ENCODE measurements around the gene TSPYL1.

TSPYL1 gene

DNA sequence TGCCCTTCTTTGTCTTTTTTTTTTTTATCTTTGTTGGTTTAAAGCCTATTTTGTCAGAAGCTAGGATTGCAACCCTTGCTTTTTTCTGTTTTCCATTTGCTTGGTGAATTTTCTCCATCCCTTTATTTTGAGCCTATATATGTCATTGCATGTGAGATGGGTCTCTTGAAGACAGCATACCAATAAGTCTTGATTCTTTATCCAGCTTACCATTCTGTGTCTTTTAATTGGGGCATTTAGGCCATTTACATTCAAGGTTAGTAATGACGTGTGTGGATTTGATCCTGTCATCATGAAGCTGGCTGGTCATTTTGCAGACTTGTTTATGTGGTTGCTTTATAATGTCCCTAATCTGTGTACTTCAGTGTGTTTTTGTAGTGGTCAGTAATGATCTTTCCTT, 16.4 kb downstream of the TSPYL1 start:
- no peak for DNase-seq (ENCODE audit: low spot score)

- DNase-seq (ENCODE audit: low spot score), result peak; percentile 20
These were observed 21.2 kb downstream of the TSPYL1 start for GRCh38 chr6:116258520-116258919.

DNA sequence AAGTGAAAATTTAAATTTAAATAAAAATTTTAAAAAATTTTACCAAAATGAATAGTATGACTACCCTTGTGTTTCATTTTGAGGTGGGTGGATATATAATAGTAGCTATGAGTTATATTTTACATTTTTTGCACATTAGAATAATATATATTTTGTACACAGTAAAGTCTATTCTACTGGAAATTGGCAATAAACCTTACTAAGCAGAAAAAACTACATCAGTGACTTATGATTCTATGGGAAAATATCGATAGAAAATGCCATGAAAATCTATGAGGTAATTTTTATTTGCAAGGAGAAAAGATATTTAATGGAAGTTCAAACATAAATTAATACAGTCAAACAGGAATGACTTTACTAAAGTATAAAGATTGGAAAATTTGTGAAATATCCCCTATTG, 23.0 kb downstream of the TSPYL1 start:
- no peak for DNase-seq (ENCODE audit: low spot score)

DNA sequence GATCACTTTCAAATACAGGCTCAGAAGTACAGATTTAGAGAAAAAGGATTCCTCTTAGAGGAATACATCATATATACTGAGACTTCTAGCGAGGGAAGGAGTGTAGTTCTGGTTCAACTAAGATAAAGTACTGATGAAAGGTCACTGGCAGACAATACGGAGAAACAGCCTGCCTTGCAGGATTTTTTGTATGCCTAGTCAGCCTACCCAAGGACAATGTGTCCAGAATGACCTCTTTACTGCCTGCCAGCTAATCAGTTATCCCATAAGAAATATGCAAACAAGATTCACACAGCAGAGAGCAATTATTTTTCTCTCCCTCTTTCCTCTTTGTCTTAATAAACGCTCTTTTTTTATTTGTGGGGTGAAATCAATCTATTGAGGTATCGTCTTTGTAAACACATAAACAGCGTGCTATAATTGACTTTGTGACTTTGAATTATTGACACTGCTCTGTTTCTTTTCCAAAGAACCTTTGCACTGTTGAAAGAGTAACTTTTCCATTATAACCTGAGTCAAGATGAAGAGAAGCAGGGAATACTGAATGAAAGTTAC, 24.4 kb downstream of the TSPYL1 start:
- DNase-seq (ENCODE audit: low spot score), result no peak

- no peak for DNase-seq (ENCODE audit: low spot score)
These were observed 25.3 kb downstream of the TSPYL1 start for GRCh38 chr6:116254297-116255056.

DNA sequence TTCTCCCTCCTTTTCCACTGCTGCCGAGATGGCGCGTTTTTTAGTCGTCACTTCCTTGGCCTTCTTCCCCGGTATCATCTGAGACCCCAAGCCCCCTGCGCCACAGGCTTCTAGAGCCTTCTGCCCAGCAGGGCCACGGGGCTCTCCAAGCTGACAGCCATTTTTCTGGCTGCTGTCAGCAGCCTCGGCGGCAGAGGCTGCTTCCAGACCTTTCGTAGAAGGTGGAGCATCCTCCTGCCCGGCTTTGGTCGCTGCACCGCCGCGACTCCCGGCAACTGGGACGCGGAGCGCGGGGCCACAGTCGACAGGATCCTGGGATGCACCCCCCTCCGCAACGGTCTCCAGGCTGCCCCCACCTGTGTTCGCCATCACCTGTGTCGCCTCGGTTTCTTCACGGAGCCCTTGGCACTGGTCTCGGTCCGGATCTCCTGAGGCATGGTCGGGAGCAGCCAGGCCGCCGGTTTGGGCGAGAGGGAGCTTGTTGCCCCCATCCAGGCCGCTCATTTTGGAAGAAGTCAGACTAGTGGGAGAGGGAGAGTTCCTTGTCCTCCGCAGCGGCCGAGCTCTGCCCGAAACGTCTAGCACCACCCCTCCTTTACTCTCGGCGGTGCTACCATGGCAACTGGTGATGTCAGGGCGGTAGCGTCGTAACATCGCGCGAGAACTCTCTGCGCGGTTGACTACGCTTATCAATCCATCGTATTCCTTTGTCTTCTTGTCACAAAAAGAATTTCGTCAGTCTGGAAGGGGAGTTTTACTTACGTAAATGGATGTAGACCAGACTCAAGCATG, 26.0 kb downstream of the TSPYL1 start, which contains the start of gene TSPYL4:
TSPYL4 (minus strand) TSS at position 571 of the 792 bp plus-strand sequence; CDS start at position 504, 67 bp downstream.
- peak; percentile 98 for DNase-seq (ENCODE audit: low spot score)

DNA sequence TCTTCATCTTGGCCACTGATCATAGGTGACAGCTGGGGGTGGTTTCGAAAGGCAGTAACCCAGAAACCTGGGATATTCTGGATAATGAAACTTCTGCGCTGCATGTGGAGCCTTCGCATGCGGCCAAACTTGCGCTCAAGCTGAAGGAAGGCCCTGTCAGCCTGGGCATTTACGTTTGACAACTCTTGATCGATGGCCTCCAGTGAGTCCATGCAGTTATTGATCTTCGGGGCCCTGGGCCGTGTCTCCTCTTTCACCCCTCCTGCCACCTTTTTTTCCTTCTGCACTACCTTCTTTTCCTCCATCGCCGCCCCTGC, 26.6 kb downstream of the TSPYL1 start:
- no peak for DNase-seq (ENCODE audit: low spot score)

- DNase-seq (ENCODE audit: low spot score), result peak; percentile 40
These were observed 28.0 kb downstream of the TSPYL1 start for GRCh38 chr6:116251568-116252384.

GRCh38 chr6:116248577-116248976, 31.2 kb downstream of the TSPYL1 start:
- peak; percentile 28 for DNase-seq (ENCODE audit: low spot score)

DNA sequence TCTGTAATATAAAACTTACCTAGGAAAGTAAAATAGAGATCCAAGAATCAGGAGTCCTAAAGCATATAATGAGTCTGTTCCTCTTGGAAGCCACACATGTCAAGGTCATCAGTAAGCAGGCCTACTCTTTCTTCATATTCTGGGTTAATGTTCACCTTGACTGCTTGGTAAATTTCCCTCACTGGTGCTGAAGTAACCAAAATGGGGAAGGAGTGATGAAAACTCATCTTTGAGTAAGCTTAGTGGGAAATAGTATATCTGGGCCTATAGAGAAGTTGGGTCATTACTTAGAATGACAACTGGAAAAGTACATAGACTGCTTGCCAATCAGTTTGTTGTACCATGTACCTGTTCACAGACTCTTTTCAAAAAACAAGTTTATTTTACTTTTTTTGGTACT, 32.4 kb downstream of the TSPYL1 start:
- DNase-seq (ENCODE audit: low spot score), result no peak

DNA sequence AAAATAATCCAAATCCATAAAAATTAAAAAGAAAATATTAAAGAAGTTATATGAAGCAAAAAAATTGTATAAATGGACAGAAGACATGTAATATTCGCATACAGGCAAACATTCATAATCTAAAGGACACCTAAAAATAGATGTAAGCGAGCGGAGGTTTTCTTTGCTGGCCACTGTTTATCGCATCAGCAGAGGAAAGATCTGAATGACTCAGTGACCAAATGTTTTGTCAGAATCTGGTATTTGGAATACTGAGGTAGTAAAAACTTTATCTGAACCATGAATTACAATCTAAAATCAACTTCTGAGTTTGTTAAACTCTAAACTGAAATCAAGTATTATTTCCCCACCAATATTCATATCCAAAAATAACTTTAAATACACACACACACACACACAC, 33.6 kb downstream of the TSPYL1 start:
- no peak for DNase-seq (ENCODE audit: low spot score)

- DNase-seq (ENCODE audit: low spot score), result no peak
These were observed 35.4 kb downstream of the TSPYL1 start for GRCh38 chr6:116244284-116244683.

- DNase-seq (ENCODE audit: low spot score), result peak; percentile 65
These were observed 39.9 kb downstream of the TSPYL1 start for GRCh38 chr6:116239856-116240255.

GRCh38 chr6:116239256-116239655, 40.5 kb downstream of the TSPYL1 start:
- peak; percentile 53 for DNase-seq (ENCODE audit: low spot score)

GRCh38 chr6:116238083-116238482, 41.6 kb downstream of the TSPYL1 start:
- peak; percentile 8 for DNase-seq (ENCODE audit: low spot score)

DNA sequence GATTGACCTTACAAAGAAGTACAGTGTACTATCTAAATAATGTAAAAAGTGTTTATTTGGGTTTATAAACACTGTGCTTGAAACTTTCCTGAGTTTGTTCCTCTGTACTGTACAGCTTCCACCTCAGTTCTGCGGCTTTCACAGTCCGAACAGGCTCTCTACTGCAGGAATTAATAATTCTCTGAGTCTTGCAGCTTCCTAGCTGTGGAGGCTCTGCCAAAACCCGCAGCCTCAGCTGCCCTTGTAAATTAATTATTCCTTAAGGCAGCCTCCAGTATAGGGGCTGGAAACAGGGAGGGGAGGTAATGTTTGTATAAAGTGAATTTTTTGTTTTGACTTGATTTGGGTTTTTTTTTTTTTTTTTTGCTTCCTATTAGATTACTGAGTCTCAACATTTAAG, 45.0 kb downstream of the TSPYL1 start:
- no peak for DNase-seq (ENCODE audit: low spot score)

DNA sequence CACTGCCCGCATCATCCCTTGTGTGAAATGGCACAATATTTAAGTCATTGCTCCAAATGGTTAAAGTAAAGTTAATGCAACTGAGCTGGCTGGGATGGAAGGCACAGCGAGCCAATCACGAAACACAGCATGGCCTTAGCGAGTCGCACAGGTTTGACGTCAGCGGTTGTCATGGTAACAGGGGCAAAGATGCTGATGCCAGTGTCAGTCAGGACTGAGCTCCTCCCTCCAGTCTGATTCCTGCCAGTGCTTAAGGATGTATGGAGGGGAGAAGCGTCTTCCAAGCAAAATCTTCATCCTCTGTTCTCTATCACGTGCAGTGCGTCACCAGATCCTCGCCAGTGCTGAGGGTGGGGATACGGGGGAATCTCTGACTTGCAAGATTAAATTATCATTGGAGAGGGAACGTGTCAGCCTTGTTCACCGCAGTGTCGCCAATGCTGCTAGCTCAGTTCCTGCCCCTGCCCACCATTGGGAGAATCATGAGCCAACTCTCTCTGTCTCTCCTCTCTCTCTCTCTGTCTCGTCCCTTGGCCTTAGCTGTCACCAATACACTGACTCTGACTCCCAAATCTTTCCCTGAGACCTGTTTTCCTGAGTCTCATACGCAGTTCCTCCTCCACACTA, 50.3 kb downstream of the TSPYL1 start:
- DNase-seq (ENCODE audit: low spot score), result peak; percentile 99

Measured in cerebellar cortex (tissue), 1 donor.